Activated gamma-delta T cell treated with anti-CD3 and anti-CD28 coated beads, Interleukin-2, amount 50 U/mL, for 16 hours (primary cell): ENCODE data around the gene KDM3A.

Experiments used
- DNase-seq: peaks from one replicate; pipeline ENCODE4 v3.0.0-alpha.2; 2020; ENCODE audit warnings: low read depth

Gene KDM3A

DNA sequence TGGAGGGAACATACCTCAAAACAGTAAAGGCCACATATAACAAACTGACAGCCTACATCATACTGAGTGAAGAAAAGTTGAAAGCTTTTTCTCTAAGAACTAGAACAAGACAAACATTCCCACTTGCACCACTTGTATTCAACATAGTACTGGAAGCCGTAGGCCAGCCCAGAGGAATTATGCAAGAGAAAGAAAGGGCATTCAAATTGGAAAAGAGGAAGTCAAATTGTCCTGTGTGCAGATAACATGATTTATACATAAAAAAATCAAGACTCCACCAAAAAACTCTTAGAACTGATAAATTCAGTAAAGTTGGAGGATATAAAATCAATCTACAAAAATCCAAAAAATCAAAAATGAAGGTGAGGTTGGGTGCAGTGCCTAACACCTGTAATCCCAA is 8.0 kb upstream of the KDM3A start:
- DNase-seq: no peak

DNA sequence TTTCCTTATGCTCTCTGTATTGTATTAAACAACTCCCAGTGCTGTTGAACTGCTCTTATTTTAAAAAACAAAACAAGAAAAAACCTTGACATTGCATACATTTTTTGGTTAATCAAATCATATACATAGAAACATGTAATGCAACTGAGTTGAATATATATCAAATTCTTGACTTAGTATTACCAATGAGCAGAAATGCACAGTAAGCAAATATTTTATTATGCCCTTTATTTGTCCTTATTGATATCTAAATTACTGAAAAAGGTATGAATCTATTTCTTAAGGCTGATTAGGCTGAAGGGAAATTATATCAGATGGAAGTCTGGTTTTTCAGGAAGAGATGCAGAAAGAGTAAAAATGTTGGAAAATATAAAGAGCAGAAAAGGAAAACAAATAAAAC is 6.9 kb upstream of the KDM3A start:
- DNase-seq: no peak

DNA sequence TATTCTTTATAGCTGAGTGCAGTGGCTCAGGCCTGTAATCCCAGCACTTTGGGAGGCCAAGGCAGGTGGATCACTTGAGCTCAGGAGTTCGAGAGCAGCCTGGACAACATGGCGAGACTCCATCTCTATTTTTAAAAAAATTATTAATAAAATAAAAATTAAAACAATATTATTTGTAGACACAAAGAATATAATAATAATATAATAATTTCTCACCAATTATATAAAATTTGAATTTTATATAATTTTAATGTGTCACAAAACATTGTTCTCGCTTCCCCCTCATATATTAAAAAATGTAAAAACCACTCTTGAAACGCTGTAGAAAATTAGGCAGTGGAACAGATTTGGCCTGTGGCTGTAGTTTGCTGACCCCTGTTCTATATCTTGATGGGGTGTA is 5.6 kb upstream of the KDM3A start:
- DNase-seq: no peak

DNA sequence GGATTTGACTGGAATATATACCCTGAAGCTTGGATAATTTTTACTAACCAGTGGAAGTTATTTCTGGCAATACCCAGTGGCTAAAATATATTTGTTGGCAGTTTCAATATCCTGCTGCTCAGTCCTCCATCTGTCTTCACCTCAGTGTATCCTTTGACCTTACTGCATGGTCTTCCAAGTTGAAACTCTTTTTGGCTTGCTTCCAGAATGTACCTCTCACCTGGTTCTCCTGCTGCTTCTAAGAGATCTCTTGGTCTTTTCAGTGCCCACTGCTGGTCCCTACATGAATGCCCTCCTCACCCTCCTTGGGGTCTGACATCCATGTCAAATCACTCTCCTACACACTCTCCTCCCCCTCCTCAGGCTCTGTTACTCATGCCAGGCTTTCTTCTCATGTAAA is 4.8 kb upstream of the KDM3A start:
- no peak for DNase-seq

DNA sequence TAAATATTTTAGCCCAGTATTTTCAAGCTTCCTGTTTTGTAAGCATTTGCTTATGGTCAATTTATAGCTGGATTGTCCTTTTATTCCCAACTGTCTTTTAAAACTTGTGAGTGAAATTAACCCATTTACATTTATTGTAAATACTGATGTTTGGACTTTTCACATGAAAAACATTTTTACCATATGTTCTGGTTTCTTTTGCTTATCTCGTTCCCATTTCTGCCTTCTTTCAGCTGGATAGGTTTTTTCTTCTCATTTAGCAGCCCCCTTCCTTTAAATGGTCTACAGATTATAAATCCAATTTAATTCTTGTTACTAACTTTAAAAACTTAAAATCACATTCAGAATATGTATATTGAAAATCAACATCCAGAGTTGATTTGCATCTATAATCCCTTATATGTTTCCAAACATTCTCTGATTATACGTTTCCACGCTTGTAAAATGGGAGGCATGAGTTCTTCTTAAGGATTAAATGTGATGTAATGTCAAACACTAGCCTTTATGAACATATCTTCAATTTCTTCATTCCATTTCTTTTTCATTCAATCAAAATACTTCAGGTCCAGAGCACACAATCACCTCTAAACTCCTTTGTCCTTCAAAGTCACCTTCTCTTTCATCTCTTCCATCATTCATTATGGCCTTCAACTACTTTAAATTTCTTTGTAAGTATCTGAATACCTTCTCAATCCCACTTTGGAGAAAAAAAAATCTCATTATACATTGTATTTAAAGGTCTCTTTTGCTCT is 1.1 kb upstream of the KDM3A start:
- no peak for DNase-seq

DNA sequence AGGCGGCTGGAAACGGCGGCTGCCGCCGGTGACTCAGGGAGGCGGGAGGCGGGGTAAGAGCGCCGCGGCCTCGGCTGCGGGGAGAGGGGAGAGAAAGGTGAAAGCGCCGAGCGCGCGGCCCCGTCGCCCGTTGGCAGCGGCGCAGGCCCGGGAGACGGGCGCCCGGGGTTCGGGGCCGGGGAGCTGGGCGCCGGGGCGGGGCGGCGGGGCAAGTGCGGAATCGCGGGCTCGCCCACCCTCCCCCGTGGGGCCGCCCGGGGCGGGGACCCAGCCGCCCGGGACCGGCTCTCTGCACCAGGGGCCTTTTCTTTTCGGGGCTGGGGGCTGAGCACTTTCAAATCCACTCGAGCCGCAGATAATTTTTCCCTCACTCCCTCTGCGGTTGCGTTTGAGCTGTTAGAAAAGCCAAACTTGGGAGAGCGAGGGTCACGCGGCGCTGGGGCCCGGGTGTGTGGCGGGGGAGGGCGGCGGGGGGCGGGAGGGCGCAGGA is 266 bp downstream of the KDM3A start:
- DNase-seq: no peak

DNA sequence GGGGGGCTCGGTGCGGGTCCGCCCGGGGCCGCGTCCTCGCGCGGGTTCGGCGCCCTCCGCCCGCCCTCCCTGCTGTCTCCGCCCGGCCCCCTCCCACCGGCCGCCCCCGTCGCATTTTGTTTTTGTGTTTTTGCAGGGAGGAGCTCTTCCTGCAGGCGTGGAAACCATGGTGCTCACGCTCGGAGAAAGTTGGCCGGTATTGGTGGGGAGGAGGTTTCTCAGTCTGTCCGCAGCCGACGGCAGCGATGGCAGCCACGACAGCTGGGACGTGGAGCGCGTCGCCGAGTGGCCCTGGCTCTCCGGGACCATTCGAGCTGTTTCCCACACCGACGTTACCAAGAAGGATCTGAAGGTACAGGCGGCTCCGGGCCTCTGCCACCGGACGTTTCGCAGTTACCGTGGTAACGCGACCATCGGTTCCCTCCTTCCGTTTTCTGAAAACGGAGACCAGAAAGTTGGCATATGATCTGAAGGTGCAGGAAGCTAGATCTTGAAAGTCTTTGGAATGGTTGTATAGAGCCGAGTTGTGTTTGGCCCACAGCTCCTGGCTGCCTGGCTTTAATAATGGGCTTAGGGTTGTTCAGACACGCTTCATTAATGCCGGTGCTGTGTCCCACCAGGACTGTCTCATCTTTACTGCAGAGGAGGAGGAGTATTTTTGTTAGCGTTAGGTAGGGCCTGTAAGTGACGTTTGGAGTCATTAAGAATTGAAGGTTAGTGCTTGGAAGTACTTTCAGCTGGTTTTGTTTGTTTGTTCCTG is 891 bp downstream of the KDM3A start:
- peak; percentile 50 for DNase-seq

DNA sequence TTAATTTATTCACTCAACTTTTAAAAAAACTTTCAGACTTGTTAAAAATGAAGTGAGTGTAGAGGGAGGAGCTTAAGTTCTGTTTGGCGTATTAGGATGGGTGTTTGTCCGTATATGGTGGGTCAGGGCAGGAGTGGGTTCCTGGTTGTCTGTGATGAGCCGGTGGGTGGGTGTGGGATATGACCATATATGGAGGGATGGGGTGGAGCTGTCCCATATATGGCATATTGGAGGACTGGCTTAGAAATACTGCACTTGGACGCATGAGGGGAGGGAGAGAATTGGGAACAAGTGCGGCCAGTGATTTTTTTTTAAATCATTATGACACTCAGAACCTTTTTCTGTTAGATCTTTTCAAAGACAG is 1.5 kb downstream of the KDM3A start:
- peak; percentile 71 for DNase-seq

DNA sequence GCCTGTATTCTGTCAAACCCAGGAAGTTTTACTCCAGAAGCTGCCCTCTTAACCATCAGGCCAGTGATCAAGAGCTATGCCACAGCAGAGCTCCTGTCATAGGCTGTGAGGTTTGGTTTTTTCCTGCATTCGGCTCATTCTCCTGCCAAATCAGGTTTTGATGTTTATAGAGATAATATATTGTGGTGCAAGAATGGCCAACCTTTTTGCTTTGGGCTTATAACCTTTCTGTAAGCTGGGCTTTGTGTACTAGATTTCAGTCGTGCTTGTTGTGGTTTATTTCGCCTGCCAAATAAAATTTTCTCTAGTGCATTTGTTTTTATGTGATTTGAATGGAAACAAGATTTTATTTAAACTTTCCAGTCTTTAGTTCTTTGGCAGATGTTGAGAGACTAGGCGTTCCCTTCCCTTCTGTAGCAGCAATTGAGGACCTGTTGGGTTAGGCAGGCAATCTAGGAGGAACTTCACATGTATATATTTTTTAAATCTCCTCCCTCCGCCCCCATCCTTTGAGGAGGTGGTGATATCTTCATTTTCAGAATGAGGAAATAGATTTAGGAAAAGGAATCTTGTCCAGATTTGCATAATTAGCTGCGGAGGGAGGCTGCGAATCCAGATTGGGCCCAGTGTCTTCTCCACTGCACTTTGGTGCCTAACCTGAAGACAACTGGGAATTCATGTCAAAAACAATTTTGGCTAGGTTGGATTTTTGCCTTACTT is 2.6 kb downstream of the KDM3A start:
- DNase-seq: no peak

DNA sequence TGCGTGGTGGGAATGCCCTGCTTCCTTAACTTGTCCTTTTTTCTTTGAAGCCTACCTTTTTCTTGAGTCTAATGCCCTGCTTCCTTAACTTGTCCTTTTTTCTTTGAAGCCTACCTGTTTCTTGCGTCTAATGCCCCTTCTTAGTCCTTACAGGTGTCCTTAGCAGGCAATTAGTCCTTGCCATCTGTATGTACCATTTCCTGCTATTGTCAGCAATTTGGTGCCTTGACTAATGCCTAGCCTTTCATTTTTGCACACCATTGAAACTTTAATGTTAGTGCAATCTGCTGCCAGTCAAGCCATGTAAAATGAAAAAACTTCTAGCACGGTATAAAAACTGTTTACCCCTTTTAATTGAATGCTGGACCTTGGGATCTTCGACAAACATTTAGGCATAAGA is 4.3 kb downstream of the KDM3A start:
- DNase-seq: no peak

DNA sequence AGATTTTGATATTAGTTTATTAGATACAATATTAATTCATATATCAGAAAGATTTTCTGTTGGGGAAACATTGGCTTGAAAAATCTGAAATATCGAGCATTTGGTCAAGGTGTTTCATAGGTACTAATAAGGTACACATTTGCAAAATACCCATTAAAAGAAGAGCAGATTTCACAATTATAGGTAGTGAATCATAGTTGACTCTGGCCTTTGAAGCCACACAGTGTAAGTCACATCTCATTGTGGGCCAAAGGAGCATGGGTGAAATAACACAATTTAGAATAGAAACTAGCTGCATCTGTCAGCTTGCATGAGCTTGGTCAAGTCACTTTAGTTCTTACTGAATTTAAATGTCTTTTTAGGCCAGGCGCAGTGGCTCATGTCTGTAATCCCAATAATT is 4.9 kb downstream of the KDM3A start:
- no peak for DNase-seq

DNA sequence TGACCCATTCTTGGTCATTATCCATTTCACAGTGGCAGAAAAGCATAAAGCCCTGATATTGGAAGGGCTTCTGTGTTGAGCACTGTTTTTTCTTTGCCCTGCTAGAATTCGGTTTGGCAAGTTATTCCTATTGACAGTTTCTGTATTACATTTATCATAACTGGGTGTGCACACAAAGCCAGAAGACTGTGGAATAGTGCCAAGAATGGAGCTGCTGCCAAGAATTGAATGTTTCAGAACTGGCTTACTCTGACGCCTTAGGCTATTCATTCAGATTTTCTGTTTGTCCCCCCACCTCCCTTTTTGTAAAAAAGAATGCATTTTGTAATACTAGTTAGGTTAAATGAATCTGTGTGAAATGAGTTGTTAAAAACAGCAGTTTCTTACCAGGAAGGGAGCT is 12.7 kb downstream of the KDM3A start:
- DNase-seq: no peak

DNA sequence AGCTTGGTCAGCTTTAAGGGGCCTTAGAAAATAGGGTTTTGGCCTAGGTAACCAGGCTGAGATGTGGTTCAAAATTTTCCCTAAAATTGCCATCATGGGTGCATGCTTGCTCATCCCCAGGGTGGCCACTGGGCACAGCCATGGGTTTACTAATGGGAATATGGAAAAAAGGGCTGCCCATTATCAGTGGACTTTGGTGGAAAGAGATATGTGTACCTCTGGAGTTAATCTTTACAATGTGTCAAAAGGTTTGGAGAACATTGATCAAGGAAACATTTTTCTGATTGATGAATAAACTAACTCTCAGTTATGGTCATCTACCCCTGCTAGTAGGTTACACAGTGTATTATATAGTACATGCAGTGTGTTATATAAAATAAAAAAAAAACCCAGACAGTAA is 13.1 kb downstream of the KDM3A start:
- no peak for DNase-seq

DNA sequence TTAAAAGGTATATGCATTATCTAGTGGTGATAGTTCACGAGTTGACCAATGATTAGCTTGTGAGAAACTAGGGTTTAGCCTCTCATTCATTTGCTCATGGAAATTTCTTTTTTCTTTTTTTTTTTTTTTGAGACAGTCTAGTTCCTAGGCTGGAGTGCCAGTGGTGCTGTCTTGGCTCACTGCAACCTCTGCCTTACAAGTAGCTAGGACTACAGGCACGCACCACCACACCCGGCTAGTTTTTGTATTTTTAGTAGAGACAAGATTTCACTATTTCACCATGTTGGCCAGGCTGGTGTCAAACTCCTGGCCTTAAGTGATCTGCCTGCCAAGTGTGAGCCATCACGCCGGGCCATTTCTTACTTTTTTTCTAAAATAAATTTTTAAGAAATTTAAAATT is 14.0 kb downstream of the KDM3A start:
- DNase-seq: no peak

DNA sequence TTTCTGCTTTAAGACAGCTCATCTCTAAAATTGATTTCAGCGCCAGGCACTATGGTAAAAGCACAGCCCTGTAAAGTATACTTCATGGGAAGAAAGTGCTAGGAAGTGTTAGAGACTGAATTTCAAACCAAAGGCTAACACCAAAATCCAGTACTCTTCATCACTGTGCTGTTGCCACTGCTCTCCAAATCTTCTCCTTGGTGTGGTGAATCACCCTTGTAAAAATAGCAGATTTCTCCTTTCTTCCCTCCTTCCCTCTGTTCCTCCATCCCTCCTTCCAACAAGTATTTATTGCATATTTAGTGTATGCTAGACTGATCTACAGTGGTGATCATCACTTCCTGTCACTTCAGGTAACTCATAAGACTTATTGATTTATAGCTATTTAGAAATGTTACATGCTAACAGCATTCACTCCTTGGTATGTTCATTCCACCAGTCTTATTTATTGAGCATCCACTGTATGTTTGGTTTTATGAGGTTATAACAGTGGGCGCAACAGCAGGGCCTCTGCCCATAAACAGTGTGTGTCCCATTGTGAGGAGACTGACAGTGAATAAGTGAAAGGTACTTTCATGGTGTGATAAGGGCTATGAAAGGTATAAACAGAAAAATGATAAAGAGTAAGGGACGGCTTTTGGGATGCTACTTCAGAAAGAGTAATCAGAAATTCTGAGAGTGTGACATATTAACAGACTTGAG is 20.0 kb downstream of the KDM3A start:
- no peak for DNase-seq

DNA sequence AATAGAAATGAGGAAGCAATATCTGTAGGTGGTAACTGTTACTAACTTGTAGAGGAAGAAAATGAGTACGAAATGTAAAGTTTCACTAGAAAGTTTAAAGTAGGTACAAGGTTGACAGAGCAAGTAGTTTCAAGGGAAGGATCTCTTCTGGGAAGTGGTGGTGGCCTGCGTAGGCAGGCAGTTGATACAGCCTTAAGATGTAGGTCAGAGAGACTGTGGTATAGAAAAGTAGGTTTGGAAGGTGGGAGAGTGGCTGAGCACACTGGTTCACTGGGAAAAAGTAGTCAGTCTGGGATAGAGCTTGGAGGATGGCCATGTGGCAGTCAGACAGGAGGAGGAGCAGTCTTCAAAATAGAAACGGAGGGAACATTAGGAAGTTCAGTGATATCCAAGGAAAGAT is 23.5 kb downstream of the KDM3A start:
- DNase-seq: no peak

DNA sequence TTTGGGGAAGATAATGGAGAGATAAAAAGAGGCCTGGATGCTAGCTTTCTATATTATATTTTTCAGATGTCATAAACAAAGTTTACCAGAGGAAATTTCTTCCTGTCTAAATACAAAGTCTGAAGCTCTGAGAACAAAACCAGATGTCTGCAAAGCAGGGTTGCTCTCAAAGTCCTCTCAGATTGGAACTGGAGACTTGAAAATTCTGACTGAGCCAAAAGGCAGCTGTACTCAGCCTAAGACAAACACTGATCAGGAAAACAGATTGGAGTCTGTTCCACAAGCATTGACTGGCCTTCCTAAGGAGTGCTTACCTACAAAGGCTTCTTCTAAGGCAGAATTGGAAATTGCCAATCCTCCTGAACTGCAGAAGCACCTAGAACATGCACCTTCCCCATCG is 25.1 kb downstream of the KDM3A start:
- DNase-seq: no peak

DNA sequence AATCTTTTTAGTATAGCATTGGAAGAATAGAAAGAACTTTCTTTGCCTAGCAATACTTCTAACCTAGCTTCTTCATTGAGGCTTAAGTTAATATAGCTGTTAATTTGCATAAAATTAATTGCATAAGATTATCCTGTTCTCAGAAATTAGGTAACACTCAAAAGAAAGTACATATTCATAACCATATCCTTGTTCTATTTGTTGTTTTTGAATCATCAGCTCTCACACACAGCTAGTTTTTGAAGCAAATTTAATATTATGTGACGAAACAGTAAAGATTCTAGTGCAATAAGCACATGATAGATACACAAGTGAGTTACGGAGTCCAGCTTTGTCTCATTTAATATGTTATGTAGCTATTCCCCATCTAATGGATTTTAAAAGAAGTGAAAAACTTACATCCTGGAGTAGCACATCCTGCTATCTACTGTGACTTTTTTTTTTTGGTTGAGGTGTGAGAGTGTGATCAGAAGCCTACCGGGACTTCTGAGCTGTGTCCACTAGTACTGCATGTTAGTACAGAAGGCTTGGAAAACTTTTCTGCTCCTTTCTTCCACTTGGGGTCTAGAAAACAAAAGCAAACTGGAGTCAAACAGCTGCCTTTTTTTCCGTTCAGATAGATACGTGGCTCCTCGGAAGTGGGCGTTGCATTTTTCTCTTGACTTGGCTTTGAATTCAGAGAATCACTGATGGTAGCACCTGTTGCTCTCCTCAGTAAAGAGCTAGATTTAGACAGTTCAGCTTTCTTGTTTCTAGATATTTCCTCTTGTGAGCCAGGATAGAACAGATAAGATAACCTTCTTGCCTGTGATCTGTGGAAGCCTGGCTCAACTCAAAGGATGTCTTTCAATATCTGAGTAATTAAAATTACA is 27.2 kb downstream of the KDM3A start:
- no peak for DNase-seq

DNA sequence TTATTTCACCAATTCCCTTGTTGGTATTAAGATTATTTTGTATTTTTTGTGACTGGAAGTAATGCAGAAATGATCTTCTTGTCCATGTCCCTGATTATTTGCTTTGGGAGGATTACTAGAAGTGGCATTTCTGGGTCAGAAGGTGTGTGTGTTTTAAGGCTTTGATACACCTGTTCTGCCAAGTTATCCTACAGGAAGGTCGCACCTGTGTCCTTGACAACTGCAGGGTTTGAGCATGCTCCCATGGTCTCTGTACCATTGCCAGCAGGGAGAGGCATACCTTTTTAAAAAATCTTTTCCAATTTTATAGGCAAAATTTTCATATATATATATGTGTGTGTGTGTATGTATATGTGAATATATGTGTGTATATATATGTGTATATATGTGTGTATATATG is 29.7 kb downstream of the KDM3A start:
- no peak for DNase-seq

DNA sequence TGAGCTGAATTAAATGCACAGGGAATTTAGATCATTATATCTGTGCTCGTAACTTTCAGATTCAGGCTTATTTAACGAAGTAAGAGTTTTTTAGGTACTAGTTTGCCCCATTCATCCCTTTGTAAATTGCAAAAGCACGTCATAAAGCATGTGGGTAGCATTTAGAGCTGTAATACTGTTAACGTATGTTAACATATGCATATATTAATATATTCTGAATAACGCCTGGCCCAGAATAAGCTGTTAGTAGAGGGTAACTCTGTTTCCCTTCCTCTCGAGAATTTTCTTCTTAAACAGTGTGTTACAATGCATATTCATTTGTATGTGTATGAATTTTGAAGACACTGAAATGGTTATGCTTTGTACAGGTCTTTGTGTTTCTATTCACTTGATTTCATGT is 30.5 kb downstream of the KDM3A start:
- no peak for DNase-seq

DNA sequence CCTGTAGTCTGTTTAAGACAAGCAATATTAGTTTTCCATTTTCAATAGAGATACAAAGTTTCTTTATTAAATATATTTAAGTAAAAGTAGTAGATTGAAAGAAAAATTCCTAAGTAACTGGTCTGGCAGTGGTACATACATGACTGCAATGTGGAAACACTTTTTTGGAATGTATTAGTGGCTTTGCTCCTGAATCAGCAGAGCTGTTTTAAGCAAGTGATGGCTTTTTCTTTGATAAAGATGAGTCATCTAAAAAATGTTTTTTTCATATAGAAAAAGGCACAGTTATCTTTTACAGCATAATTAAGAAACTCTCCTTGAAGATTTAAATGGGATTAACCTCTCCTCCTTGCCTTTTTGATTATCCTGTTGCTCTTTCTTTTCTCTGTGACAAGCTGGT is 34.9 kb downstream of the KDM3A start:
- no peak for DNase-seq

DNA sequence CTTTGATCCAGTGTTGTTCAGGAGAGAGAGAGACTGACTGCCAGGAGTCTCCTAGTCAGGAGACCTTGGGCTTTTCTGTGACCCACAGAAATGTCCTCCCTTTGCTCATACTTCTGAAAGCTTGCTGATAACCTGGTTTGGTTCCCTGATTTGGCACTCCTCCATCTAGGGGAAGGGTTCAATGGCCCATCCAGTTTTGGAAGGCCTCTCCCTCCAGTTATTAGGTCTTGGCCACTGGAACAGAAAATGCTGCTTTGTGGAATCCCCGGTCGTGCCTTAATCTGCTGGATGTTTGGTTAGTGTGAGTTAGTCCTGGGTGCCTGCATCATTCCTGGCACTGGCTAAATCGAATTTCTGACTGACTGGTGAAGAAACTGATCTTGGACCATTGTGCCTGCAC is 35.7 kb downstream of the KDM3A start:
- DNase-seq: no peak
